Smooth muscle cell (in vitro differentiated cells): ENCODE results near the gene ZC3H15. TPM values are rescaled to one million over a fixed set of nuclear protein-coding genes. Genes with fewer than 3 reads are reported as not detected.
"Not testable (repeated sequence)": the region's sequence is repeated elsewhere in the genome, so short reads cannot be mapped to it uniquely, and the experiment has no call there.

Experiments used
- DNase-seq: peaks from one replicate; lab custom pipeline; 2025; ENCODE audit not compliant: unreplicated experiment; lab: John Stamatoyannopoulos, UW
- H2AFZ ChIP-seq: fragments of 200-600 bp; sonication (generic); 2 replicates; pipeline ENCODE4 v1.6.0; 2016; ENCODE audit warnings: antibody characterized with exemption, low read depth, mild to moderate bottlenecking
- H3F3A ChIP-seq: fragments of 200-600 bp; sonication (generic); 2 replicates; pipeline ENCODE4 v1.6.0; 2017; ENCODE audit warnings: antibody characterized with exemption, low read depth
- H3K27ac ChIP-seq: fragments of 200-600 bp; sonication (generic); 2 replicates; pipeline ENCODE4 v1.5.1; 2016; ENCODE audit warnings: low read depth, mild to moderate bottlenecking
- H3K27me3 ChIP-seq: fragments of 200-600 bp; sonication (generic); 2 replicates; pipeline ENCODE4 v1.6.1; 2016; ENCODE audit warnings: low read depth, mild to moderate bottlenecking
- H3K36me3 ChIP-seq: fragments of 200-600 bp; sonication (generic); 2 replicates; pipeline ENCODE4 v1.5.1; 2016; ENCODE audit warnings: low read depth
- H3K4me1 ChIP-seq: fragments of 200-600 bp; sonication (generic); 2 replicates; pipeline ENCODE4 v1.5.1; 2016; ENCODE audit warnings: low read depth
- H3K4me2 ChIP-seq: fragments of 200-600 bp; sonication (generic); 2 replicates; pipeline ENCODE4 v1.6.0; 2016; ENCODE audit warnings: mild to moderate bottlenecking
- H3K4me3 ChIP-seq: fragments of 200-600 bp; sonication (generic); 2 replicates; pipeline ENCODE4 v1.5.1; 2016; ENCODE audit warnings: mild to moderate bottlenecking
- H3K79me2 ChIP-seq: fragments of 200-600 bp; sonication (generic); 2 replicates; pipeline ENCODE4 v1.6.0; 2016; ENCODE audit warnings: low read depth, mild to moderate bottlenecking
- H3K9ac ChIP-seq: fragments of 200-600 bp; sonication (generic); 2 replicates; pipeline ENCODE4 v1.6.0; 2016; ENCODE audit warnings: low read depth
- H3K9me3 ChIP-seq: fragments of 200-600 bp; sonication (generic); replicated peaks from 2 replicates; pipeline ENCODE4 v1.5.1; 2016; ENCODE audit warnings: low read depth
- H4K20me1 ChIP-seq: fragments of 200-600 bp; sonication (generic); 2 replicates; pipeline ENCODE4 v1.6.0; 2016; ENCODE audit warnings: low read depth
- WGBS: methylation state at CpG from one replicate; pipeline ENCODE4 v1.1.7; 2016; ENCODE audit warnings: low lambda C conversion rate; 5-methylcytosine and 5-hydroxymethylcytosine counted together
- polyA plus RNA-seq: library from polyadenylated mRNA; unstranded; fragments of >200 nt; fragmentation: Nextera tagmentation; extraction: Ambion mirVana; gene quantifications from 2 replicates; pipeline ENCODE4 v1.2.1, GENCODE V29; 2016
- total RNA-seq: library from RNA; depleted of rRNA; stranded (reverse); fragments of >200 nt; gene quantifications from 2 replicates; pipeline ENCODE4 v1.2.3, GENCODE V29; 2014
- TF ChIP-seq, protein P1 (sequence below): fragments of 200-600 bp; sonication (generic); IDR thresholded peaks from 2 replicates; pipeline ENCODE4 v1.5.1; 2017; ENCODE audit warnings: borderline replicate concordance, mild to moderate bottlenecking, antibody characterized with exemption; ENCODE audit not compliant: insufficient read depth, poor library complexity, severe bottlenecking

ZC3H15 gene
- 57.1 and 93.8 TPM in 2 replicates for total RNA-seq
- 67.7 and 86.7 TPM in 2 replicates for polyA plus RNA-seq

DNA sequence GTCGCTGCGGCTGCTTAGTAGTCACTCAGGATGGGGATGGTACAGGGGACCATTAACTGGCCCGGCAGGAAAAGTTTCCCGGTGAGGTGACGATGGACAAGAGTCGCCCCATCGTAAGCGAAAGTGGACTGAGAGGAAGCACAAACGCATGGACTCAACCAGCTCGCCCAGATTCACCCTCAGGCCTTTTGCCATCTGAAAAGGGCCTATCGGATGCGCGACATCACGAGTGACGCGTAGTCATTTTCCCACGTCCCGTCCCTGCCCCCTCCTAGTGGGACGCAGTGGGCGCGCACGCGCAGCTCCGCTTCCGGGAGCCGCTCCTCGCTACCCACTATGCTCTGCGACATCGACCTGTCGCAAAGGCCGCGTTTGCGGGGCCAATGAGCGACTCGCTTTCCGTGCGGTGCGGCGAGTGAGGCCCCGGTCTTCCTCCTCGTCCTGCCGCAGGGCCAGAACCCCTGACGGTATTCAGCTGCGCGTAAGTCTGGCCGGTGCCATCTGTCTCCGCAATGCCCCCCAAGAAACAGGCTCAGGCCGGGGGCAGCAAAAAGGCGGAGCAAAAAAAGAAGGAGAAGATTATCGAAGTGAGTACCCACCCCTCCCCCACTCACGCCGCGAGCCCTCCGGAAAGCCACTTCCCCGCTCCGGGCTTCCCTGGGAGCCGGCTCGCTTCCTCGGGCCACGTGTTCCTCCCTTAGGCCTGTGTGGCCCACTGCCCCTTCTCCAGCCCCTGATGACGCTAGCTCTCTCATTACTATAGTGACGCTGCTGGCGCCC lies at the start of gene ZC3H15:
Gene ZC3H15, plus strand, starts transcription at position 390 of the 780 bp plus-strand sequence. Its CDS starts 123 bp downstream, at position 513.
- TF ChIP-seq, protein P1, sequence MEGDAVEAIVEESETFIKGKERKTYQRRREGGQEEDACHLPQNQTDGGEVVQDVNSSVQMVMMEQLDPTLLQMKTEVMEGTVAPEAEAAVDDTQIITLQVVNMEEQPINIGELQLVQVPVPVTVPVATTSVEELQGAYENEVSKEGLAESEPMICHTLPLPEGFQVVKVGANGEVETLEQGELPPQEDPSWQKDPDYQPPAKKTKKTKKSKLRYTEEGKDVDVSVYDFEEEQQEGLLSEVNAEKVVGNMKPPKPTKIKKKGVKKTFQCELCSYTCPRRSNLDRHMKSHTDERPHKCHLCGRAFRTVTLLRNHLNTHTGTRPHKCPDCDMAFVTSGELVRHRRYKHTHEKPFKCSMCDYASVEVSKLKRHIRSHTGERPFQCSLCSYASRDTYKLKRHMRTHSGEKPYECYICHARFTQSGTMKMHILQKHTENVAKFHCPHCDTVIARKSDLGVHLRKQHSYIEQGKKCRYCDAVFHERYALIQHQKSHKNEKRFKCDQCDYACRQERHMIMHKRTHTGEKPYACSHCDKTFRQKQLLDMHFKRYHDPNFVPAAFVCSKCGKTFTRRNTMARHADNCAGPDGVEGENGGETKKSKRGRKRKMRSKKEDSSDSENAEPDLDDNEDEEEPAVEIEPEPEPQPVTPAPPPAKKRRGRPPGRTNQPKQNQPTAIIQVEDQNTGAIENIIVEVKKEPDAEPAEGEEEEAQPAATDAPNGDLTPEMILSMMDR = no peak

DNA sequence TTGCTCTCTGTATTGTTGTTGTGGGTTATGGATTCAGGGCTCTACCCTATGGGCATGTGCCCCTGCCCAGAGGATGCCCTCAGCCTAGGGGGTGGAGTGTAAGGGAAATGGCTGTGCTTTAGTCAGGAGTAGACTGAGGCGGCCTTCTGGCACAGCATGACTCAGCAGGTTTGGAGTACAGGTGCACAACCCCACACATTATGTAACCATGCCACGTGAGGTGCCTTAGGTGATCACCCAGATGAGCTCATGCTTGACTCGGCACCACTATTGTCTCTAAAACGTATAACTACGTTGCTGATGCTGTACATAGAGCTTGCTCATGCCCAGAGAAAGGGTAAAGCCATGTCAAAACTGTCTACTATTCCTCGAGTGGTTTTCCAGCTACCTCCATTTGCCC lies 48.3 kb upstream of the ZC3H15 start:
- H3F3A ChIP-seq = no peaks in the 10 kb centered on the region
- H3K4me2 ChIP-seq = no peak overlapping the region
- H3K27me3 ChIP-seq = no peaks in the 10 kb centered on the region
- H3K4me3 ChIP-seq = no peak overlapping the region
- no peaks in the 10 kb centered on the region for H3K79me2 ChIP-seq
- no peaks in the 10 kb centered on the region for H3K4me1 ChIP-seq
- DNase-seq = no peak
- H3K36me3 ChIP-seq = no peaks in the 10 kb centered on the region
- H4K20me1 ChIP-seq = no peaks in the 10 kb centered on the region
- no peaks in the 10 kb centered on the region for H3K9me3 ChIP-seq
- WGBS = 100% methylated on average over 6 of the region's 6 CpGs
- H3K9ac ChIP-seq = no peak overlapping the region
- H2AFZ ChIP-seq = no peak overlapping the region
- H3K27ac ChIP-seq = no peak overlapping the region
- TF ChIP-seq, protein P1 = no peak

More for the DNA sequence above, at the start of gene ZC3H15:
- Histone ChIP-seq H3K4me2 (peak within 1 kb of the TSS; percentile 89), H3K79me2 (peaks cover 51% of the 10 kb centered on the region), H2AFZ (peak within 1 kb of the TSS; percentile 90), H4K20me1 (peaks cover 43% of the 10 kb centered on the region), H3K9ac (peak within 1 kb of the TSS; percentile 96), H3K27ac (peak within 1 kb of the TSS; percentile 97), H3K36me3 (no peaks in the 10 kb centered on the region), H3K4me3 (peak within 1 kb of the TSS; percentile 77), H3K27me3 (no peaks in the 10 kb centered on the region), H3K9me3 (no peaks in the 10 kb centered on the region), H3K4me1 (peaks cover 31% of the 10 kb centered on the region), H3F3A (no peaks in the 10 kb centered on the region)
- 1% methylated on average over 58 of the region's 63 CpGs for whole genome bisulfite sequencing
- DNase-seq = peak; percentile 89

DNA sequence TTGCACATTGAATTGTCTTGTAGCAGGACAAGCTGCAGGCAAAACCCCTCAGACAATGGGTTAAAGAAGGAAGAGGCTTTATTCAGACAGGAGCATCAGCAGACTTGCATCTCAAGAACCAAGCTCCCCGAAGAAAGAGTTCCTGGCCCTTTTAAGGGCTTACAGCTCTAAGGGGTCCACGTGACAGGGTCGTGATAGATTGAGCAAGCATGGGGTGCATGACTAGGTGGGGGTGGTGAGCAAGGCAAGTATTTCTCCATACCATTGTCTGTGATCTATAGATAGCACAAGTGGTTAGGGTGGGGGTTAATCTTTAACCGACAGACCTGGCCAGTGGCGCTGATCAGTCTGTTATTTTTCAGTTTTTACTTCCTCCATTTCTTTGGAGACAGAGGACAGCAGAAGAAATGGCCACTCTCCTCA lies 46.4 kb upstream of the ZC3H15 start:
- H3K9me3 ChIP-seq, H3K4me3 ChIP-seq, H3K27me3 ChIP-seq, H3K79me2 ChIP-seq, H3K4me2 ChIP-seq, H3K36me3 ChIP-seq, H4K20me1 ChIP-seq, DNase-seq, H2AFZ ChIP-seq, H3K9ac ChIP-seq, H3K27ac ChIP-seq, H3K4me1 ChIP-seq, H3F3A ChIP-seq: not testable (repeated sequence)
- WGBS = 96% methylated on average over 5 of the region's 5 CpGs

DNA sequence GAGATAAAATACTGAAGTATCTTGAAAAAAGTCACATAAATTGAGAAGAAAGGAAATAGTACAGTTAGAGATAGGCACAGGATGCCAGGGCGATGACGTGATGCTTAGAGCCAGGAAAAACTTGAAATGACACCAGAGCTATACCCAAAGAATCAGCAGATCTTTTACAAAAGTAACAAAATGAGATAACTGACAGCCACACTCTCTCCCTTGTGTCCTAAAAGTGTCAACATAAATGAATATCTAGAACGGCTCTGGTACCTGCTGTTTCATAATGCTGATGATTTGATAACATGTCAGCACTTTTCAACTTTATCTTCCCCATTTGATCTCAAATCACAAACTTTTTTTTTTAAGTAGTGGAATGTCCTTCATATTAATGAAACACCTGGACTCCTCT lies 45.6 kb upstream of the ZC3H15 start:
- 91% methylated on average over 3 of the region's 3 CpGs for WGBS
- TF ChIP-seq, protein P1 = no peak
- Histone ChIP-seq H3K36me3 (no peaks in the 10 kb centered on the region), H2AFZ (no peak overlapping the region), H3K4me3 (no peak overlapping the region), H3K79me2 (no peaks in the 10 kb centered on the region), H3K27me3 (no peaks in the 10 kb centered on the region), H3K4me1 (no peaks in the 10 kb centered on the region), H3K9ac (no peak overlapping the region), H3K4me2 (no peak overlapping the region), H4K20me1 (no peaks in the 10 kb centered on the region), H3K9me3 (no peaks in the 10 kb centered on the region), H3K27ac (no peak overlapping the region), H3F3A (no peaks in the 10 kb centered on the region)
- DNase-seq = no peak
